ENCODE results near the gene SAMD9.

GRCh38 chr7:93119191-93119905, 1.6 kb upstream of the SAMD9 start:
- TF ChIP-seq CTCF (IDR thresholded peaks at IDR 0.05 in 4 of 5, conservative IDR thresholded peaks at IDR 0.05 in 1 of 5) (no peak), POLR2A (IDR thresholded peaks at IDR 0.05) (no peak)

All from gastrocnemius medialis (tissue), 4 donors.